GM12865 (cell line): Measurements from ENCODE around the gene MOSMO.
A peak's percentile ranks its signal among the peaks of the same experiment; 100 is the strongest.
"Not testable (repeated sequence)": the region's sequence is repeated elsewhere in the genome, so short reads cannot be mapped to it uniquely, and the experiment has no call there.

Source experiments
- DNase-seq: peaks from one replicate; pipeline ENCODE4 v3.0.0; 2010; ENCODE audit warnings: low read depth
- H3K4me3 ChIP-seq: 2 replicates; pipeline ENCODE4 v1.5.1; 2011; ENCODE audit warnings: mild to moderate bottlenecking, low read depth, low read length, control low read depth
- TF ChIP-seq, protein P1 (sequence below): IDR thresholded peaks from 2 replicates; pipeline ENCODE4 v1.5.1; 2011; ENCODE audit warnings: low read length, control low read depth, low read depth, inconsistent platforms; ENCODE audit not compliant: insufficient read depth; ENCODE audit errors: missing control alignments

The MOSMO gene

DNA sequence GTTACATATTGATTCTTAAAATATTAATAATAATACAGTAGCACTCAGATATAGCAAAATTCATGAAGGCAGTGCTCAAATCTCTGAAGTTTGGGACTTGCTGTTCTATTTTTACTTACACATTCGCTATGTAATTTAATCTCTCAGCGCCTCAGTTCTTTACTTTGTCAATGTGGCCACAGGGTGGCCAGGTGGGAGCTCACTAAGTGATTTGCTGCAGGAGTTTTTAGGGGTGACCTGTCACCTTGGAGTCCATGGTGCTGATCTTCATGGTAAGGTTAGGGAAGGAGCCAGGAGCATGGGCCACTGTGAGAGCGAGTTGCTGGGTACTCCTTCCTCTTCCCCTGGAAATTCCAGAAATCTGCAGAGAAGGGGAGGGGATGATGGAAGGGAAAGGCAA lies 112.5 kb downstream of the MOSMO start:
- TF ChIP-seq, protein P1, sequence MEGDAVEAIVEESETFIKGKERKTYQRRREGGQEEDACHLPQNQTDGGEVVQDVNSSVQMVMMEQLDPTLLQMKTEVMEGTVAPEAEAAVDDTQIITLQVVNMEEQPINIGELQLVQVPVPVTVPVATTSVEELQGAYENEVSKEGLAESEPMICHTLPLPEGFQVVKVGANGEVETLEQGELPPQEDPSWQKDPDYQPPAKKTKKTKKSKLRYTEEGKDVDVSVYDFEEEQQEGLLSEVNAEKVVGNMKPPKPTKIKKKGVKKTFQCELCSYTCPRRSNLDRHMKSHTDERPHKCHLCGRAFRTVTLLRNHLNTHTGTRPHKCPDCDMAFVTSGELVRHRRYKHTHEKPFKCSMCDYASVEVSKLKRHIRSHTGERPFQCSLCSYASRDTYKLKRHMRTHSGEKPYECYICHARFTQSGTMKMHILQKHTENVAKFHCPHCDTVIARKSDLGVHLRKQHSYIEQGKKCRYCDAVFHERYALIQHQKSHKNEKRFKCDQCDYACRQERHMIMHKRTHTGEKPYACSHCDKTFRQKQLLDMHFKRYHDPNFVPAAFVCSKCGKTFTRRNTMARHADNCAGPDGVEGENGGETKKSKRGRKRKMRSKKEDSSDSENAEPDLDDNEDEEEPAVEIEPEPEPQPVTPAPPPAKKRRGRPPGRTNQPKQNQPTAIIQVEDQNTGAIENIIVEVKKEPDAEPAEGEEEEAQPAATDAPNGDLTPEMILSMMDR = no peak
- DNase-seq = no peak
- H3K4me3 ChIP-seq = no peak overlapping the region

DNA sequence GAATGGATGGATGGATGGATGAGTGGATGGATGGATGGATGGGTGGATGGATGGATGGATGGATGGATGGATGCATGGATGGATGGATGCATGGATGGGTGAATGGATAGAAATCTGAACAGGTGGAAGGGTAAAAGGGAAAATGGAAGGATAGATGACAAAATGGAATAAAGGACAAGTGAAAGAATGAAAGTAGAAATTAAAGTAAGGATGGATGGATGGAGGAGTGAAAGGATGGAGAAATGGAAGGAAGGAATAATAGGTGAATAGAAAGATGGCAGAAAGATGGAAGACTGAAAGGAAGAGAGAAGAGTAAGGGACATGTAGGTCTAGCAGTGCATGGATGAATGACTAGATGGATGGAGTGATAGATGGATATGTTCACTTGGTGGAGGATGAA lies 114.3 kb downstream of the MOSMO start:
- no peak for DNase-seq
- no peak overlapping the region for H3K4me3 ChIP-seq
- TF ChIP-seq, protein P1 = no peak

DNA sequence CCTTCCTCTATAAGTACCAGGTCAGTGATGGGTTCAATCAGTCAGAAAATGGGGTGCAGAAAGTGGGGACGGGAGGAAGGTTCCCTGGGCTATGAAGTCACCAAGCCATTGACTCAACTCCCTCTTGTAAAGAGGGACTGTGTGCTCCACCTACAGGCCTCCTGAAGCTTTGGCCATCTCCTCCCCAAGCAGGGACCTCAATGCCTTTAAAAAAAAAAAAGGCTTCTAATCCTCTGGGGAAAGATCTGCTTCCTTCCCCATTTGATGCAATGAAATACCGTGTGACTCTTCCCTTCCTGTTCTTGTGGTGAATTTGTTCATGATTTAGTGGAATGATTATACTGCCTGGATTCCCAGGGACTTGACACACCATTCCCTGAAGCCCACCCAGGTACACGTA lies 115.2 kb downstream of the MOSMO start:
- DNase-seq = peak; percentile 16
- no peak overlapping the region for H3K4me3 ChIP-seq
- TF ChIP-seq, protein P1 = no peak

DNA sequence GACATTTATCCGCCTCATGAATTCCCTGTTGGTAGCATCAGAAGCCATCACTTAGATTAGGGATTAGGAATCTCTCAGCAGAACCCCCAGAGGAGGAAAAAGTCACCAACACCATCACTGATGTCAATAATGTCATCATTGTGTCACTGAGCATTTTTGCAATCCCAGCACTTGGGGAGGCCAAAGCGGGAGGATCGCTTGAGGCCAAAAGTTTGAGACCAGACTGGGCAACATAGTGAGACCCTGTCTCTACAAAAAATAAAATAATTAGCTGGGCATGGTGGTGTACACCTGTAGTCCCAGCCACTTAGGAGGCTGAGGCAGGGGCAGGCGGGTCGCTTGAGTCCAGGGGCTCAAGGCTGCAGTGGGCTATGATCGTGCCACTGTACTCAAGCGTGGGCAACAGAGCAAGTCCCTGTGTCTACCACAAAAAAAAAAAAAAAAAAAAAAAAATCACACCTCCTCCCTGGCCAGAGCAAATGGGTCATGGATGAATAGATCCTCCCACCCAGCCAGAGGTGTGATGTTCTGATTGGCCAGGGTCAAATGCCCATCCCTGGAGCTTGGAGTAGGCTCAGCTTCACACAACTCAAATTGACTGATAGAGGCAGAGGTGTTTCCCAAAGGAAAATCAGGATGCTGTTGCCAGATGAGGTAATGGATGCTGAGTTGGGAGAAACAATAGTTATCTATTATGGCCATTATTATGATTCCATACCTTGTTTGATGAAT lies 116.0 kb downstream of the MOSMO start:
- no peak overlapping the region for H3K4me3 ChIP-seq
- TF ChIP-seq, protein P1 = no peak
- no peak for DNase-seq

DNA sequence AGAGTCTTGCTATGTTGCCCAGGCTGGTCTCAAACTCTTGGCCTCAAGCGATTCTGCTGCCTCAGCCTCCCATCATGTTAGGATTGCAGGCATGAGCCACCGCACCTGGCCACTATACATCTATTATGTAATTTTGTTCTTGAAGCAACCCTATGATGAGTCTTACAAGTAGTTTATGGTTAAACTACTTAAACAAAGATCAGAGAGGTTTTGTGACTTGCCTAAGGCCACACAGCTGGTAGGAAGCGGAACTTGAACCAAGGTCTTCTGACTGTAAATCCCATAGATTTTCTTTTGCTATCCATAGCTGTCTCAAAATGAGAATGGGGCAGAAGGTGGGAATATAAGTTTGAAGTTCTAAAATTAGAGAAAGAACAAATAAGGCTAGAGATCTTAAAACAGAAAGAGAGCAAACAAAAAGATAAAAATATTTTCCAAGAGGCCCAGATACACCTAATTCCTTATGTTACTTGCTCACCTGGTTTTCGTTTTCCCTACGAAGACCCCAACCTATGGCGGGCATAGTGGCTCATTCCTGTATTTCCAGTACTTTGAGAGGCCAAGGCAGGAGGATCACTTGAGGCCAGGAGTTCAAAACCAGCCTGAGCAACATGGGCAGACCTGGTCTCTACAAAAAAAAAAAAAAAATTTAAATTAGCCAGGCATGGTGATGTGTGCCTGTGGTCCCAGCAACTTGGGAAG lies 116.8 kb downstream of the MOSMO start:
- no peak for DNase-seq
- TF ChIP-seq, protein P1 = no peak
- H3K4me3 ChIP-seq = no peak overlapping the region

DNA sequence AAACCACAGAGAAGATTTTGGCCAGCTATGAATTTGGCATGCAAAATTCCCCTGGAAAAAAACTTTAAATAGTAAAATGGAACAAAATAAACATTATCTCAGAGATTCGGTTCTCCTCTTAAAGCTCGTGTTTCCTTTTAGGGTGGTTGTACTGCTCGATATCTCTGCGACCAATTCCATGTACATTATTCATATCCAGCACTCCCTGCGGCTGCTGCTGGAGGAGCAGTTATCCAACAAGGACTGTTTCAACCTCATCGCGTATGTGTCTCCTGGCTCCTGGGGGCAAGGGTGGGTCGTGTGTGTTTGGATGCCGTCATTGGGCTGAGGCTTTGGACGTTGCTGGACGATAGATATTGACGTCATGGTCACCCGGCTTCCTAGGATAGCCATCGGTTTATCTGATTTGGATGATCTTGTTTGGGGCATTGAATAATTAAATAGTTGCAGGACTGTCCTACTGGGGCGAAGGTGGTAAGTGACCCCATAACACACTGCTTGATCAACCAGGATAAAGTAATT lies 118.2 kb downstream of the MOSMO start:
- DNase-seq = no peak
- H3K4me3 ChIP-seq = no peak overlapping the region
- TF ChIP-seq, protein P1 = no peak

DNA sequence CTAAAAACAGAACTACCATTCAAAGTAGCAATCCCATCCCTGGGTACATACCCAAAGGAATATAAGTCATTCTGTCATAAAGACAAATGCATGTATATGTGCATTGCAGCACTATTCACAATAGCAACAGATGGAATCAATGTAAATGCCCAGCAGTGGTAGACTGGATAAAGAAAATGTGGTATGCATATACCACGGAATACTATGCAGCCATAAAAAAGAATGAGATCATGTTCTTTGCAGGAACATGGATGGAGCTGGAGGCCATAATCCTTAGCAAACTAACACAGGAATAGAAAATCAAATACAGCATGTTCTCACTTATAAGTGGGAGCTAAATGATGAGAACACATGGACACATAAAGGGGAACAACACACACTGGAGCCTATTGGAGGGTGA lies 120.6 kb downstream of the MOSMO start:
- H3K4me3 ChIP-seq, DNase-seq: not testable (repeated sequence)
